ENCODE measurements around the gene PHLDB3.
"Not testable (repeated sequence)": the region's sequence is repeated elsewhere in the genome, so short reads cannot be mapped to it uniquely, and the experiment has no call there.

The PHLDB3 gene

DNA sequence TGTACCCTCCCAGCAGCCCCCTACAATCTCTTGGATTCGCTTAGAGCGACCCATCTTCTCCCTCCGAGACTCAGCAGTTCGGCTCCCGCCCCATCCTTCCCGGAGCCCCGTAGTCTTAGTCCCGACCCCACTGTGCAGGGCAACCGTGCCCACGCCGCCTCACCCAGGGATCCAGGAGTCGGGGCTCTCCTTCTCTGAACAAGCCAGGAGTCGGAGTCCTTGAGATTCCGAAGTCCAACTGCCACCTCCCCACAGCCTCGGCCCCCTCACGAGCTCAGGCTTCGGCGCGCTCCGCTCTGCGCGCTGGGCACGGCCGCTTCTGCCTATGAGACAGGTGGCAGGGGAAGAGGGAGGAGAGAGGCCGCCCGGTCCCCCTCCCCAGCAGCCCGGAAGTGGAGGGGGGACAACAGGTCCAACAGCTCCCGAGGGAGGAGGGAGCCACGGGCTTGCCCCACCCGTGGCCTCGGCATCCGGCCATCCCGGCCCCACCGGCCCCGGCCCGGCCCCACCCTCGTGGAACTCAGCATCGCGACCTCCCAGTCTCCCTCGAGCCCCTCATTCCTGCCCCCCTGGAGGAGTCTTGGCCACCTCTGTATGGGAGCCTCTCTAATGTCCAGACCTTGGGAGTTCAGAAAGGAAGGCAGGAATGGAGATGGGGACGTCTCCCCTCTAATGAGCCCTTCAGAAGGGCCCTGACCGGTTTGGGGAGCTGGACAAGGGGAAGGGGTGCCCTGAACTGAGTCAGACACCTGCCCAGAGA lies at the start of gene PHLDB3:
TSS of gene PHLDB3 (minus strand) at position 321 of the 760 bp plus-strand sequence. CDS start 628 bp downstream, outside the sequence.
- H3K27ac Mint-ChIP-seq: peak within 1 kb of the TSS; percentile 98
- DNase-seq (ENCODE audit: low spot score): no peak
- H3K9me3 Mint-ChIP-seq: no peaks in the 10 kb centered on the region
- H3K4me3 Mint-ChIP-seq: peak within 1 kb of the TSS; percentile 87
- H3K4me1 Mint-ChIP-seq (ENCODE audit: low read depth): peaks cover 27% of the 10 kb centered on the region
- peaks cover 24% of the 10 kb centered on the region for H3K36me3 Mint-ChIP-seq (ENCODE audit: low read depth)
- no peaks in the 10 kb centered on the region for H3K27me3 Mint-ChIP-seq (ENCODE audit: low read depth)

DNA sequence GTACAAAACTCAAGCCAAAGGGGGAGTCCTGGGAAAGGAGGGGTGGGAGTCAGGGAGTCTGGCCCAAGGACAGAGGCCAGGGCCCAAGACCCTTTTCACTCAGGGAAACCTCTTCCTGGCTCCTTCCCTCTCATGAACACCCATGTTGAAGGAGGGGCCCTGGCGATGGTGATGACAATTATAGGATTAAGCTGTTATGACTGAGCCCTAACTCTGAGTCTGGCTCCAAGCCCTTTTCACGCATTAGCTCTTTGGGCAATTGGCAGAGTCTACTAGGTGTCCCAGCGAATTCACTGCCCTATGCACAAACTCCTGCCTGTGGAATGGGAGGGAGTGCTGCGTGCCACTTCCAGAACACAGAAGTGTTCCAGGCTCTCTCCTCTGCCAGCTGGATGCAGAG lies 49.1 kb upstream of the PHLDB3 start:
- Mint-ChIP-seq H3K27ac (no peak overlapping the region), H3K9me3 (no peaks in the 10 kb centered on the region), H3K27me3 (ENCODE audit: low read depth) (no peaks in the 10 kb centered on the region), H3K4me3 (no peak overlapping the region), H3K36me3 (ENCODE audit: low read depth) (peaks cover 28% of the 10 kb centered on the region), H3K4me1 (ENCODE audit: low read depth) (peaks cover 8% of the 10 kb centered on the region)
- DNase-seq (ENCODE audit: low spot score): no peak

DNA sequence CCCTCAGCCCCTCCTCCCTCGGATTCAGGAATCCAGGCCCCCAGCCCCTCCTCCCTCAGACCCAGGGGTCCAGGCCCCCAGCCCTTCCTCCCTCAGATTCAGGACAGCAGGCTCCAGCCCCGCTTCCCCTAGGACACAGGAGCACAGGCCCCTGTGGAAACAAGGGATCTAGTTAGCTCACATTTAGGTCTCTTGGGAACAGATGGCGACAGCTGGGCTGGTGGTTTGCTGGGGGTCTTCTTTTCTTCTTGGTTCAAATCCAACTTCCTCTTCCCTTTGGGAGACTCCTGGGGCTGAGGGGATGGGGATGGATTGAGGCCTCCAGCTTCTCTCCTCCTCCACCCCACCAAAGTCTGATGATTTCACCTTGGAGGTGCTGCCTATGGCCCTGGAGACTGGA lies 48.1 kb upstream of the PHLDB3 start:
- no peaks in the 10 kb centered on the region for H3K9me3 Mint-ChIP-seq
- no peak for DNase-seq (ENCODE audit: low spot score)

DNA sequence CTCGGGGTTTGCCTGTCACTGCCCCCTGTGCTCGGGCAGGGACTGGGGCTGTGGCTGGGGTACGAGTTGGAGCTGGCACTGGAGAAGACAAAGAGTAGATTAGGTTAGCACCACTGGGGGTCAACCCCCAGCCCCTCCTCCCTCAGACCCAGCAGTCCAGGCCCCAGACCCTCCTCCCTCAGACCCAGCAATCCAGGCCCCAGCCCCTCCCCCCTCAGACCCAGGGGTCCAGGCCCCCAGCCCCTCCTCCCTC lies 47.6 kb upstream of the PHLDB3 start:
- H3K27ac Mint-ChIP-seq: no peak overlapping the region
- peaks cover 22% of the 10 kb centered on the region for H3K36me3 Mint-ChIP-seq (ENCODE audit: low read depth)

More for the DNA sequence above, 48.1 kb upstream of the PHLDB3 start:
- Mint-ChIP-seq H3K4me1 (ENCODE audit: low read depth) (peaks cover 8% of the 10 kb centered on the region), H3K4me3 (no peak overlapping the region), H3K27me3 (ENCODE audit: low read depth) (no peaks in the 10 kb centered on the region), H3K36me3 (ENCODE audit: low read depth) (peaks cover 26% of the 10 kb centered on the region), H3K27ac (no peak overlapping the region)

DNA sequence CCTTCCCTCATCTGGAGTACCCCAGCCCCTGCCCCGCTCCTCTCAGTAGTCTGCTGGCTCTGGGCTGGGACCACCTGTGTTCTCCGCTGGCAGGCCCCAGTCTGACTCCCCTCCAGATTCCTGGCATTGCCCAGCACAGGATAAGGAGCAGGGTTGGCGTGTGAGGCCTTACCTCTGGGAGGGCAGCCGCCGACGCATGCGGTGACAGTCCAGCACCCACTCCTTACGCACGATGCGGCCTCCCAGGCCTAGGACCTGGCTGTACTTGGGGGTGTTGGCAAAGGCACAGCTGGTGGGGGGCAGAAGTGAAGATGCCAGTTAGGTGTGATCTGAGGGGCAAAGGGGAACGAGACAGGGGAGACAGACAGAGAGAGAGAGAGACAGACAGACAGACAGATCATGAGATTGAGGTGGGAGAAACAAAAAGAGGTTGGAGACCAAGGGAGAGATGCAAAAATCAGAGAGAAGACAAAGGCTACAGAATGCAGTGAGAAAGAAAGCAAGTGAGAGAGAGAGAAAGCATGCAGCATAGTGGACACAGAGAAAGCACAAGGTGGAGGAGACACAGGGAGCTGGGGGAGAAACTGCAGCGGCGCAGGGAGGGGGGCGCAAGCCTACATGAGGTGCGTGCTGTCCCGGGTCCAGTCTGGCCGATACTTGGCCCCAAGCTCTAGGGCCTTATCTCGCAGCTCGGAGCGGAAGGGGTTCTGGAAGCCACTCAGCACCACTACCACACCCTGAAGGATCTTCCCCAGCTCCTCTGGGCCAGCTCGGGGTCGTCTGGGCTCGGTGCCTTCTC lies 47.1 kb upstream of the PHLDB3 start:
- Mint-ChIP-seq H3K27me3 (ENCODE audit: low read depth) (no peaks in the 10 kb centered on the region), H3K36me3 (ENCODE audit: low read depth) (peaks cover 22% of the 10 kb centered on the region), H3K4me3 (no peak overlapping the region), H3K4me1 (ENCODE audit: low read depth) (peaks cover 8% of the 10 kb centered on the region), H3K9me3 (no peaks in the 10 kb centered on the region), H3K27ac (no peak overlapping the region)
- no peak for DNase-seq (ENCODE audit: low spot score)

More for the DNA sequence above, 47.6 kb upstream of the PHLDB3 start:
- H3K27me3 Mint-ChIP-seq (ENCODE audit: low read depth): no peaks in the 10 kb centered on the region
- H3K4me1 Mint-ChIP-seq (ENCODE audit: low read depth): peaks cover 8% of the 10 kb centered on the region
- H3K9me3 Mint-ChIP-seq: no peaks in the 10 kb centered on the region
- no peak overlapping the region for H3K4me3 Mint-ChIP-seq
- DNase-seq (ENCODE audit: low spot score): no peak

DNA sequence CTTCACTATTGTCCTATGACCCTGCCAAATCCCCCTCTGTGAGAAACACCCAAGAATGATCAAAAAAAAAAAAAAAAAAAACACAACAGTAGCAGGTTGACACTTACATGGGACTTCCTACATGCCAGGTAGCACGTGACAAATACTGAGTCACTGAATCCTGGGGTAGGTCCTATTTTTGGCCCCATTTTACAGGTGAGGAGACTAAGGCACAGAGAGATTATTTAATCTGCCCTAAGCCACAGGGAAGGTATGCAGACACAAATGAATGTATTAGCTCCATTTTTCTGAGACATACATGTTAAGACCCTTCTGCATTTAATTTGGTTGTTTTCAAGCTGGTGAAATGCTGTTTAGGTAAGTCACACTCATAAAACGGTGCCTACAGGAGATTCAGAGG lies 44.2 kb upstream of the PHLDB3 start:
- Mint-ChIP-seq H3K9me3 (no peaks in the 10 kb centered on the region), H3K4me3 (no peak overlapping the region), H3K4me1 (ENCODE audit: low read depth) (no peaks in the 10 kb centered on the region), H3K27me3 (ENCODE audit: low read depth) (no peaks in the 10 kb centered on the region), H3K36me3 (ENCODE audit: low read depth) (peaks cover 21% of the 10 kb centered on the region), H3K27ac (no peak overlapping the region)
- no peak for DNase-seq (ENCODE audit: low spot score)

DNA sequence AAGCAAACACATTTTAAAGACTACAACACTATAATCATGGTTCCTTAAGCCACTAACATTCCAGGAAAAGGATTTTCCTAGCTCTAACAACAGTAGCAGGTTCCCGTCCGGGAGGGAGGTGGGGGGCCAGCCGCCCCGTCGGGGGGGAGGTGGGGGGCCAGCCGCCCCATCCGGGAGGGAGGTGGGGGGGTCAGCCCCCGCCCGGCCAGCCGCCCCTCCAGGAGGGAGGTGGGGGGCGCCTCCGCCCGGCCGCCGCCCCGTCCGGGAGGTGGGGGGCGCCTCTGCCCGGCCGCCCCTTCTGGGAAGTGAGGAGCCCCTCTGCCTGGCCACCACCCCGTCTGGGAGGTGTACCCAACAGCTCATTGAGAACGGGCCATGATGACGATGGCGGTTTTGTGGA lies 43.4 kb upstream of the PHLDB3 start:
- H3K27ac Mint-ChIP-seq; H3K4me1 Mint-ChIP-seq (ENCODE audit: low read depth); H3K27me3 Mint-ChIP-seq (ENCODE audit: low read depth); DNase-seq (ENCODE audit: low spot score); H3K4me3 Mint-ChIP-seq; H3K9me3 Mint-ChIP-seq: not testable (repeated sequence)
- H3K36me3 Mint-ChIP-seq (ENCODE audit: low read depth): peaks cover 28% of the 10 kb centered on the region

DNA sequence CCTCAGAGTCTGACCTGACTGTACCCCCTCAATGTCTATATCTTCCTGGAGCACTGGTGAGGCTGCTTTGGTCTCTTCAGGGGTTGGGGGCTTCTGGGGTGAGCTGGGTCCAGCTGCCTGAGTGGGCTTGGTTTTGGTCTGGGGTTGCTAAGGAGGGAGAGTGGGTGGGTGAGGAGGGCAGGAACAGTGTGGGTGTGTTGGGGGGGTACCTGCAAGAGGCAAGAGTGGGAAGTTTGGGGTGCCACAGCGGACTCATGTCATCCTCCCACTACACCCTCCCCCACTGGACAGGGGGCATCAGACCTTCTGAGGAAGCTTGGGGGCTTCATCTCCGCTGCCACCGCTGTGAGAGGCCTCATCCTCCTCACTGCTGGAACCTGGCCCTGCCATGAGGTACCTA lies 42.0 kb upstream of the PHLDB3 start:
- Mint-ChIP-seq H3K4me3 (no peak overlapping the region), H3K9me3 (no peaks in the 10 kb centered on the region), H3K4me1 (ENCODE audit: low read depth) (no peaks in the 10 kb centered on the region), H3K27ac (no peak overlapping the region), H3K27me3 (ENCODE audit: low read depth) (no peaks in the 10 kb centered on the region), H3K36me3 (ENCODE audit: low read depth) (peaks cover 29% of the 10 kb centered on the region)
- DNase-seq (ENCODE audit: low spot score): no peak

DNA sequence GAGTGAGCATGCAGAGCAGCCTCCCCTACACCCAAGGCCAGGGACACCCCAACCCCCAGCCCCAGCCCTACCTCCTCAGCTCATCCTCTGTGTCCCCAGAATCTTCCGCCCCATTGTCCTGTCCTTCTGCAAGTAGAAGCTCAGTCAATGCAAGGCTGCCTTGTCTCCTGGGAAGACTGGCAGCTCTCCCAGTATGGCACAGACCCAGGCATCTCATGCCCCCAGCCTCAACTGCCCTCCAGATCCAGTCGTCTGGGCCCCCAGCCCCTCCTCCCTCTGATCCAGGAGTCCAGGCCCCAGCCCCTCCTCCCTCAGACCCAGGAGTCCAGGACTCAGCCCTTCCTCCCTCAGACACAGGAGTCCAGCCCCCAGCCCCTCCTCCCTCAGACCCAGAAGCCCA lies 41.4 kb upstream of the PHLDB3 start:
- no peak overlapping the region for H3K27ac Mint-ChIP-seq
- peaks cover 27% of the 10 kb centered on the region for H3K36me3 Mint-ChIP-seq (ENCODE audit: low read depth)
- no peak overlapping the region for H3K4me3 Mint-ChIP-seq
- no peaks in the 10 kb centered on the region for H3K9me3 Mint-ChIP-seq
- no peak for DNase-seq (ENCODE audit: low spot score)
- H3K27me3 Mint-ChIP-seq (ENCODE audit: low read depth): no peaks in the 10 kb centered on the region
- no peaks in the 10 kb centered on the region for H3K4me1 Mint-ChIP-seq (ENCODE audit: low read depth)

DNA sequence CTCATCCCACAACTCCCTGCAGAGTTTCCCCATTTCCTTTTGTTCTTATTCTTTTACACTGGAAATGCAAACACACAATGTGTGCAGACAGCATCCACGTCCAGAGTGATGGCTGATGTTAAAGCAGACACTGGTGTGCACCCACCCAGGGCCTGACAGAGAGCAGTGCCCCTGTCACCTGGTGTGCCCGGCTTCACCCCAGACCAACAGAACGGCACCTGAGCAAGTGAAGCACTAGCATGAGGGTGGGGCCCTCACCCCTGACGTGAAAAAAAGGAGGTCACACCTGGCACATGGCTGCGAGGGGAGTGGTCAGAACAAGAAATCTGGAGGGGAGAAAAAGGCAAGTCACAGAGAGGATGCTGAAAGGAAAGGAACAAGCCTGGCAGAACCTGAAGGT lies 40.7 kb upstream of the PHLDB3 start:
- no peaks in the 10 kb centered on the region for H3K27me3 Mint-ChIP-seq (ENCODE audit: low read depth)

DNA sequence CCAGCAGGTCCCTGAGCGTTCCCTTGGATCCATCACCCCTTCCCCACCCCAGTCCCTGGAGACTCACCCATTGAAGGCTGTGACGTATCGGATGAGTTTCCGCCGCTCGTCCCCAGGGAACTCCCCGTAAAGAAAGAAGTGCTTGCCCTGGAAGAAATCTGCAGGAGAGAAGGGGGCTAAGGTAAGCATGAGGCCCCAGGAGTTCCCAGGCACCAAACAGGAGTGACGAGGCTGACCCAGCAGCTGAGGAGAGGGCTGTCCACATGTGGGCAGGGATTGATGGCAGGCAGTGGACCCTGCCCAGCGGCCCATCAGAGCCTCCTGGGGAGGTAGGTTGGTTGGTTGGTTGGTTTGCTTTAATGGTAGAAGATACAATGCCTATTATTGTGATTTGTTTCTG lies 39.5 kb upstream of the PHLDB3 start:
- Mint-ChIP-seq H3K27ac (no peak overlapping the region), H3K36me3 (ENCODE audit: low read depth) (peaks cover 35% of the 10 kb centered on the region), H3K4me3 (no peak overlapping the region)

More for the DNA sequence above, 40.7 kb upstream of the PHLDB3 start:
- no peak for DNase-seq (ENCODE audit: low spot score)
- Mint-ChIP-seq H3K27ac (no peak overlapping the region), H3K9me3 (no peaks in the 10 kb centered on the region), H3K4me3 (no peak overlapping the region), H3K4me1 (ENCODE audit: low read depth) (no peaks in the 10 kb centered on the region), H3K36me3 (ENCODE audit: low read depth) (peaks cover 26% of the 10 kb centered on the region)

DNA sequence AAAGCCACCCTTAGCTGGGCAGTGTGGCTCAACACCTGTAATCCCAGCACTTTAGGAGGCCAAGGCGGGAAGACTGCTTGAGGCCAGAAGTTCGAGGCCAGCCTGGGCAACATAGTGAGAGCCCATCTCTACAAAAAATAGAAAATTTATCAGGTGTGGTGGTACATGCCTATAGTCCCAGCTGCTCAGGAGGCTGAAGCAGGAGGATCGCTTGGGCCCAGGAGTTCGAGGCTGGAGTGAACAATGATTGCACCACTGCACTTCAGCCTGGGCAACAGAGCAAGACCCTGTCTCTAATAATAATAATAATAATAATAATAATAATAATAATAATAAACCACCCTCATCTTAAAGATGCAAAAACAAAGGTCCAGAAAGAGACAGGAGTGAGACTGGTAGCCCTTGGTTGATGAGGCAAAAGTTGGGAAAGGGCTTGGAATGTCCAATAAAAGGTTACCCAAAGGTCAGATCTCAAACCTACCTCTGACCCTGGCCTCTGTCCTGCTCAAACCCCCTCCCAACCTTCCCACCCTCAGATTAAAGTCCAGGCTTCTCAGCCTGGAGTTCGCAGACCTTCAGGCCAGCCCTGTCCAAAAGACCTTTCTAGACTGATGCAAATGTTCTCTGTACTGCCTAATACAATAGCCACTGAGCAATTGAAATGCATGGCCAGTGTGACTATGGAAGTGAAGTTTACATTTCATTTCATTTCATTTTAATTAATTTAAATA lies 37.5 kb upstream of the PHLDB3 start:
- peaks cover 5% of the 10 kb centered on the region for H3K9me3 Mint-ChIP-seq
- H3K27me3 Mint-ChIP-seq (ENCODE audit: low read depth): no peaks in the 10 kb centered on the region
- H3K27ac Mint-ChIP-seq: no peak overlapping the region
- H3K4me3 Mint-ChIP-seq: no peak overlapping the region
- no peaks in the 10 kb centered on the region for H3K4me1 Mint-ChIP-seq (ENCODE audit: low read depth)
- DNase-seq (ENCODE audit: low spot score): no peak
- peaks cover 47% of the 10 kb centered on the region for H3K36me3 Mint-ChIP-seq (ENCODE audit: low read depth)

More for the DNA sequence above, 39.5 kb upstream of the PHLDB3 start:
- Mint-ChIP-seq H3K27me3 (ENCODE audit: low read depth) (no peaks in the 10 kb centered on the region), H3K9me3 (peaks cover 3% of the 10 kb centered on the region), H3K4me1 (ENCODE audit: low read depth) (no peaks in the 10 kb centered on the region)
- no peak for DNase-seq (ENCODE audit: low spot score)

DNA sequence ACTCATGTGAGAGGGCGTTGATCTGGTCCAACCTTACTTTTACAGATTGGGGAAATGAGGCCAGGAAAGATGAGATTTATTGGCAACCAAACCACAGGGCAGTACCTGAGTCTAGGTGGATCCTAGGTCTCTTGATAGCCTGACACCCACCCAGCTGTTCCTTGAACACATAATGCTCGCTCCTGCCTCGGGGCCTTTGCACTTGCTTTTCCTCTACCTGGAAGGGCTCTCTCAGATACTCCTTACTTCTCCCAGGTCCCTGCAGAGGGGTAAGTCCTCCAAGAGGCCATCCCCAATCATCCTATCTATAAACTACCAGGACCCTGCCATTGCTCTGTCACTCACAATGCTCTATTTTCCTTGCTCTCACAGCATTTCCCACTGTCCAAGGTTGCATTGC lies 35.8 kb upstream of the PHLDB3 start:
- peaks cover 5% of the 10 kb centered on the region for H3K9me3 Mint-ChIP-seq
- no peak for DNase-seq (ENCODE audit: low spot score)
- no peaks in the 10 kb centered on the region for H3K27me3 Mint-ChIP-seq (ENCODE audit: low read depth)
- peaks cover 1% of the 10 kb centered on the region for H3K4me1 Mint-ChIP-seq (ENCODE audit: low read depth)
- H3K4me3 Mint-ChIP-seq: no peak overlapping the region
- H3K27ac Mint-ChIP-seq: no peak overlapping the region
- peaks cover 51% of the 10 kb centered on the region for H3K36me3 Mint-ChIP-seq (ENCODE audit: low read depth)

DNA sequence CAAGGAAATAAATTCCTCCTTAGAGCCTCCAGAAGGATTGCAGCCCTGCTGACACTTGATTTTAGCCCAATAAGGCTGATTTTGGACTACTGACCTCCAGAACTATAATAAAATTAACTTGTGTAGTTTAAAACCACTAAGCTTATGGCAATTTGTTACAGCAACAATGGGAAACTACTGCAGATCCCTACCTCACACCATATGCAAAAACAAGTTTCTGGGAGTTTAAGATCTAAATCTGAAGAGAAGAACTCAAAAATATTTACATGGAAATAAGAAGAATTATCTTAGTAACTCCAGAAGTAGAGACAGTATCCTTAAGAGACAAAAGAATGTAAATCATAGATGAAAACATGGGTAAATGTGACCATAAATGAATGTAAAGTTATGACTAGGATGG lies 34.4 kb upstream of the PHLDB3 start:
- H3K4me1 Mint-ChIP-seq (ENCODE audit: low read depth): peaks cover 4% of the 10 kb centered on the region
- no peak overlapping the region for H3K4me3 Mint-ChIP-seq
- no peaks in the 10 kb centered on the region for H3K27me3 Mint-ChIP-seq (ENCODE audit: low read depth)
- H3K36me3 Mint-ChIP-seq (ENCODE audit: low read depth): peaks cover 45% of the 10 kb centered on the region
- peaks cover 5% of the 10 kb centered on the region for H3K9me3 Mint-ChIP-seq
- no peak overlapping the region for H3K27ac Mint-ChIP-seq
- DNase-seq (ENCODE audit: low spot score): no peak

All from T-helper 2 cell treated with Interferon-gamma antibody and Interleukin-4, amounts not matched to agents 5 μg/mL and 100 μg/mL, for 36 hours (primary cell).